Esophagus (tissue), 2 donors: ENCODE data around the gene CCDC27. TPM values are rescaled to one million over a fixed set of nuclear protein-coding genes. Genes with fewer than 3 reads are reported as not detected.

Experiments
- polyA plus RNA-seq, 2 donors: library from polyadenylated mRNA; stranded (reverse); fragments of 200-250 nt; gene quantifications; one replicate each; pipeline ENCODE4 v1.2.3, GENCODE V29; 2013
- donor health status: healthy with polysubstance abuse.
- donor health status: Bipolar disorder and iron deficiency.

Gene CCDC27
- polyA plus RNA-seq, 2 donors = not detected

Other genes with a start within 250 kb of the CCDC27 start
- 10 to 100 TPM; 11.8 to 23.7 TPM for gene MEGF6, start 140.9 kb upstream of the CCDC27 start, polyA plus RNA-seq
- 10 to 100 TPM; 20.1 to 32.8 TPM for gene TPRG1L, start 127.4 kb upstream of the CCDC27 start, polyA plus RNA-seq
- gene WRAP73, start 102.3 kb upstream of the CCDC27 start, polyA plus RNA-seq = 10 to 100 TPM; 13.6 to 16.4 TPM
- 1 to 10 TPM; 3.5 to 6.0 TPM for gene TP73, start 99.9 kb upstream of the CCDC27 start, polyA plus RNA-seq
- gene SMIM1, start 20.3 kb downstream of the CCDC27 start, polyA plus RNA-seq = 1 to 10 TPM; 1.1 to 1.9 TPM
- gene LRRC47, start 44.0 kb downstream of the CCDC27 start, polyA plus RNA-seq = 10 to 100 TPM; 10.4 to 17.8 TPM
- gene CEP104, start 104.8 kb downstream of the CCDC27 start, polyA plus RNA-seq = 1 to 10 TPM; 6.6 to 7.0 TPM
- gene DFFB, start 105.0 kb downstream of the CCDC27 start, polyA plus RNA-seq = 1 to 10 TPM; 1.9 to 2.3 TPM
- 10 to 100 TPM; 10.7 to 11.6 TPM for gene C1orf174, start 147.8 kb downstream of the CCDC27 start, polyA plus RNA-seq